Parathyroid adenoma (tissue), 2 donors: ENCODE results near the gene TBXAS1.

Source experiments
- H2AFZ ChIP-seq: fragments of 300-600 bp; sonication (generic); one replicate; pipeline ENCODE4 v1.7.0; 2017; ENCODE audit warnings: antibody characterized with exemption, mild to moderate bottlenecking
- H3K27ac ChIP-seq: fragments of 300-600 bp; sonication (generic); one replicate; pipeline ENCODE4 v1.7.0; 2017
- H3K27me3 ChIP-seq: fragments of 300-600 bp; sonication (generic); one replicate; pipeline ENCODE4 v1.7.0; 2017; ENCODE audit warnings: low read length; ENCODE audit not compliant: control insufficient read depth, insufficient read depth
- H3K36me3 ChIP-seq: fragments of 300-600 bp; sonication (generic); one replicate; pipeline ENCODE4 v1.7.0; 2017; ENCODE audit warnings: low read length; ENCODE audit not compliant: control insufficient read depth, insufficient read depth
- H3K4me1 ChIP-seq: fragments of 300-600 bp; sonication (generic); one replicate; pipeline ENCODE4 v1.7.0; 2017; ENCODE audit warnings: control low read depth
- H3K4me2 ChIP-seq: fragments of 300-600 bp; sonication (generic); one replicate; pipeline ENCODE4 v1.7.0; 2017; ENCODE audit warnings: low read length
- H3K4me3 ChIP-seq: fragments of 300-600 bp; sonication (generic); one replicate; pipeline ENCODE4 v1.7.0; 2017; ENCODE audit warnings: low read depth, low read length
- H3K79me2 ChIP-seq: fragments of 300-600 bp; sonication (generic); one replicate; pipeline ENCODE4 v1.7.0; 2017; ENCODE audit warnings: control low read depth
- H3K9ac ChIP-seq: fragments of 300-600 bp; sonication (generic); one replicate; pipeline ENCODE4 v1.7.0; 2017; ENCODE audit warnings: mild to moderate bottlenecking
- H3K9me3 ChIP-seq: fragments of 300-600 bp; sonication (generic); one replicate; pipeline ENCODE4 v1.7.0; 2017; ENCODE audit warnings: low read length; ENCODE audit not compliant: control insufficient read depth
- CTCF ChIP-seq: fragments of 300-600 bp; sonication (generic); IDR thresholded peaks from one replicate; pipeline ENCODE4 v1.7.0; 2017; ENCODE audit warnings: antibody characterized with exemption, mild to moderate bottlenecking
- donor health status: primary hyperparathyroidism.

Gene TBXAS1

GRCh38 chr7:139822855-139823254 is 6.2 kb upstream of the TBXAS1 start:
- Histone ChIP-seq H3K79me2 (no peaks in the 10 kb centered on the region), H3K4me2 (no peak overlapping the region), H3K9me3 (no peaks in the 10 kb centered on the region), H3K9ac (no peak overlapping the region), H3K27ac (no peak overlapping the region), H3K4me3 (no peak overlapping the region), H3K27me3 (no peaks in the 10 kb centered on the region), H3K36me3 (no peaks in the 10 kb centered on the region), H2AFZ (no peak overlapping the region), H3K4me1 (no peaks in the 10 kb centered on the region)
- TF ChIP-seq CTCF, result no peak

- Histone ChIP-seq H3K27ac (no peak overlapping the region), H3K4me3 (no peak overlapping the region), H3K9me3 (no peaks in the 10 kb centered on the region), H3K27me3 (no peaks in the 10 kb centered on the region), H3K4me1 (no peaks in the 10 kb centered on the region), H2AFZ (no peak overlapping the region), H3K79me2 (no peaks in the 10 kb centered on the region), H3K4me2 (no peak overlapping the region), H3K36me3 (no peaks in the 10 kb centered on the region), H3K9ac (no peak overlapping the region)
- TF ChIP-seq CTCF, result no peak
Measured at GRCh38 chr7:139823959-139824521, 5.0 kb upstream of the TBXAS1 start.

- TF ChIP-seq CTCF, result no peak
- no peak overlapping the region for H3K9ac ChIP-seq
- H3K9me3 ChIP-seq, result no peaks in the 10 kb centered on the region
Measured at GRCh38 chr7:139825666-139826290, 3.3 kb upstream of the TBXAS1 start.

GRCh38 chr7:139827042-139827441 is 2.0 kb upstream of the TBXAS1 start:
- H3K4me1 ChIP-seq, result peaks cover 11% of the 10 kb centered on the region
- no peak overlapping the region for H3K9ac ChIP-seq
- no peak overlapping the region for H2AFZ ChIP-seq
- H3K4me2 ChIP-seq, result no peak overlapping the region
- H3K27me3 ChIP-seq, result no peaks in the 10 kb centered on the region
- no peak overlapping the region for H3K27ac ChIP-seq
- no peaks in the 10 kb centered on the region for H3K36me3 ChIP-seq
- no peak for TF ChIP-seq CTCF
- no peaks in the 10 kb centered on the region for H3K79me2 ChIP-seq
- H3K4me3 ChIP-seq, result no peak overlapping the region
- H3K9me3 ChIP-seq, result no peaks in the 10 kb centered on the region

More at GRCh38 chr7:139825666-139826290, 3.3 kb upstream of the TBXAS1 start:
- Histone ChIP-seq H3K27me3 (no peaks in the 10 kb centered on the region), H3K4me2 (no peak overlapping the region), H3K79me2 (no peaks in the 10 kb centered on the region), H3K4me3 (no peak overlapping the region), H3K27ac (no peak overlapping the region), H3K4me1 (peaks cover 11% of the 10 kb centered on the region), H2AFZ (no peak overlapping the region), H3K36me3 (no peaks in the 10 kb centered on the region)

- no peaks in the 10 kb centered on the region for H3K9me3 ChIP-seq
- H3K9ac ChIP-seq, result no peak overlapping the region
- no peak overlapping the region for H2AFZ ChIP-seq
- no peaks in the 10 kb centered on the region for H3K36me3 ChIP-seq
- no peak for TF ChIP-seq CTCF
- no peak overlapping the region for H3K4me2 ChIP-seq
- H3K27me3 ChIP-seq, result no peaks in the 10 kb centered on the region
- no peak overlapping the region for H3K4me3 ChIP-seq
- no peaks in the 10 kb centered on the region for H3K79me2 ChIP-seq
- H3K4me1 ChIP-seq, result peaks cover 11% of the 10 kb centered on the region
- H3K27ac ChIP-seq, result no peak overlapping the region
Measured at GRCh38 chr7:139828446-139828845, 618 bp upstream of the TBXAS1 start.
